Smooth muscle cell (in vitro differentiated cells): ENCODE data around the gene ALDOB. TPM values are rescaled to one million over a fixed set of nuclear protein-coding genes. Genes with fewer than 3 reads are reported as not detected.

Experiments
- DNase-seq: peaks from one replicate; lab custom pipeline; 2025; ENCODE audit not compliant: unreplicated experiment; lab: John Stamatoyannopoulos, UW
- H2AFZ ChIP-seq: fragments of 200-600 bp; sonication (generic); 2 replicates; pipeline ENCODE4 v1.6.0; 2016; ENCODE audit warnings: antibody characterized with exemption, low read depth, mild to moderate bottlenecking
- H3F3A ChIP-seq: fragments of 200-600 bp; sonication (generic); 2 replicates; pipeline ENCODE4 v1.6.0; 2017; ENCODE audit warnings: antibody characterized with exemption, low read depth
- H3K27ac ChIP-seq: fragments of 200-600 bp; sonication (generic); 2 replicates; pipeline ENCODE4 v1.5.1; 2016; ENCODE audit warnings: low read depth, mild to moderate bottlenecking
- H3K27me3 ChIP-seq: fragments of 200-600 bp; sonication (generic); 2 replicates; pipeline ENCODE4 v1.6.1; 2016; ENCODE audit warnings: low read depth, mild to moderate bottlenecking
- H3K36me3 ChIP-seq: fragments of 200-600 bp; sonication (generic); 2 replicates; pipeline ENCODE4 v1.5.1; 2016; ENCODE audit warnings: low read depth
- H3K4me1 ChIP-seq: fragments of 200-600 bp; sonication (generic); 2 replicates; pipeline ENCODE4 v1.5.1; 2016; ENCODE audit warnings: low read depth
- H3K4me2 ChIP-seq: fragments of 200-600 bp; sonication (generic); 2 replicates; pipeline ENCODE4 v1.6.0; 2016; ENCODE audit warnings: mild to moderate bottlenecking
- H3K4me3 ChIP-seq: fragments of 200-600 bp; sonication (generic); 2 replicates; pipeline ENCODE4 v1.5.1; 2016; ENCODE audit warnings: mild to moderate bottlenecking
- H3K79me2 ChIP-seq: fragments of 200-600 bp; sonication (generic); 2 replicates; pipeline ENCODE4 v1.6.0; 2016; ENCODE audit warnings: low read depth, mild to moderate bottlenecking
- H3K9ac ChIP-seq: fragments of 200-600 bp; sonication (generic); 2 replicates; pipeline ENCODE4 v1.6.0; 2016; ENCODE audit warnings: low read depth
- H3K9me3 ChIP-seq: fragments of 200-600 bp; sonication (generic); replicated peaks from 2 replicates; pipeline ENCODE4 v1.5.1; 2016; ENCODE audit warnings: low read depth
- H4K20me1 ChIP-seq: fragments of 200-600 bp; sonication (generic); 2 replicates; pipeline ENCODE4 v1.6.0; 2016; ENCODE audit warnings: low read depth
- CTCF ChIP-seq: fragments of 200-600 bp; sonication (generic); IDR thresholded peaks from 2 replicates; pipeline ENCODE4 v1.5.1; 2017; ENCODE audit warnings: borderline replicate concordance, mild to moderate bottlenecking, antibody characterized with exemption; ENCODE audit not compliant: insufficient read depth, poor library complexity, severe bottlenecking
- WGBS: methylation state at CpG from one replicate; pipeline ENCODE4 v1.1.7; 2016; ENCODE audit warnings: low lambda C conversion rate; 5-methylcytosine and 5-hydroxymethylcytosine counted together
- polyA plus RNA-seq: library from polyadenylated mRNA; unstranded; fragments of >200 nt; fragmentation: Nextera tagmentation; extraction: Ambion mirVana; gene quantifications from 2 replicates; pipeline ENCODE4 v1.2.1, GENCODE V29; 2016
- total RNA-seq: library from RNA; depleted of rRNA; stranded (reverse); fragments of >200 nt; gene quantifications from 2 replicates; pipeline ENCODE4 v1.2.3, GENCODE V29; 2014

Gene ALDOB
- total and polyA plus RNA-seq, 2 experiments from 2014 or later, result not detected

DNA sequence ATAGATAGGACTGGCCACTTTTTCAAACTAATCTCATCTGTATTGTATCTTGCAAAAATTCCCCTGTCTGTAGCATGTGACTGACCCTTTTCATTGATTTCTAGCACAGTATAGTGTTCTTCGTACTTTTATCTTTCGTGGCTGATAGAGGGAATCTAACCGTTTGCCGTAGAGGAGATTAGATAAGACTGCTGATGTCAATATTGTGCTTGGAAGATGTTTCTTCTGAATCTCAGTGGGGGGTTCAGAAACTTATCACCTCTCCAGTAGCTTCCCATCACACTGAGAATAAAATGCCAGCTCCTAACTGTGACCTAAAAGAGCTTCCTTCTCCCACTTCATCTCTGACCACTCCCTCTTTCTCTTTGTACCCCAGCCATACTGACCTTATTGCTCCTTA is 25.4 kb upstream of the ALDOB start:
- no peak for DNase-seq
- H3K9me3 ChIP-seq, result no peaks in the 10 kb centered on the region
- H3K4me3 ChIP-seq, result no peak overlapping the region
- no peaks in the 10 kb centered on the region for H3K79me2 ChIP-seq
- H3K36me3 ChIP-seq, result no peaks in the 10 kb centered on the region
- peaks cover 5% of the 10 kb centered on the region for H3K4me1 ChIP-seq
- H3K9ac ChIP-seq, result no peak overlapping the region
- H3K27me3 ChIP-seq, result no peaks in the 10 kb centered on the region
- WGBS, result 60% methylated on average over 4 of the region's 4 CpGs
- no peak overlapping the region for H3K27ac ChIP-seq
- TF ChIP-seq CTCF, result no peak
- H3F3A ChIP-seq, result no peaks in the 10 kb centered on the region
- H4K20me1 ChIP-seq, result no peaks in the 10 kb centered on the region
- no peak overlapping the region for H2AFZ ChIP-seq
- H3K4me2 ChIP-seq, result no peak overlapping the region

DNA sequence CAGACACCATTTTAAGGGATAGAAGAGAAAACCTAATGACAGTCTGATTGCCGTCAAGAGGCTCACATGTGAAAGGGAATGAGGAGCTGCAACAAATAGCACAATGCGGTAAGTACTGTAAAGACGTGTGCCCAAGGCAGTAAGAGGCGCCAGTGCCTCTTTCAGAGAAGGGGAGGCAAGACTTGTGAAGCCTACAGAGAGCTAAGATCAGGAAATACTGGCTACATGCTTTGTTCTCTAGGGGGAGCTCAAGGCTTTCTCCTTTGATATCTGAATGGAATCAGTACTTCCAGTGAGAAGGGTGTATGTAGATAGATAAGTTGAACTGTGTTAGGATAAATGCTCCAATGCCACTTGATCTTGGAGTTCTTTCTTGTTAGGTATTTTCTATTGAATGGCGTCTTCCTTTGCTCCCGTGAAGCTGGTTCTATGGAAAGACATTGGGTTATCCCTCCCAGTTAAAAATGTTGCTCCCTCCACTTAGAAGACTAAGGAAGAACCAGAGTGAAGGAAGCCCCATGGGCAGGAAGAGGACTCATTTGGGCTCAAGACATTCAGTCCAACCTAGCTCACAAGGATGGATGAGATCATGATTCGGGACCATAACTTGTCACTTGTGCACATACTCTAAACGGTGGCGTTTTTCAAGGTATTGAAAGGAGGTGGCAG is 23.5 kb upstream of the ALDOB start:
- H3K9ac ChIP-seq, result no peak overlapping the region
- H4K20me1 ChIP-seq, result no peaks in the 10 kb centered on the region
- no peak overlapping the region for H2AFZ ChIP-seq
- no peak overlapping the region for H3K4me3 ChIP-seq
- WGBS, result 39% methylated on average over 9 of the region's 9 CpGs
- no peaks in the 10 kb centered on the region for H3F3A ChIP-seq
- peak; percentile 58 for TF ChIP-seq CTCF
- no peak overlapping the region for H3K27ac ChIP-seq
- H3K79me2 ChIP-seq, result no peaks in the 10 kb centered on the region
- no peaks in the 10 kb centered on the region for H3K9me3 ChIP-seq
- H3K4me2 ChIP-seq, result no peak overlapping the region
- DNase-seq, result no peak
- H3K36me3 ChIP-seq, result no peaks in the 10 kb centered on the region
- peaks cover 5% of the 10 kb centered on the region for H3K4me1 ChIP-seq
- no peaks in the 10 kb centered on the region for H3K27me3 ChIP-seq

- H3K27me3 ChIP-seq, result no peaks in the 10 kb centered on the region
- no peaks in the 10 kb centered on the region for H3K4me1 ChIP-seq
- H3K27ac ChIP-seq, result no peak overlapping the region
- TF ChIP-seq CTCF, result no peak
- H3K9ac ChIP-seq, result no peak overlapping the region
- H3K79me2 ChIP-seq, result no peaks in the 10 kb centered on the region
- no peaks in the 10 kb centered on the region for H4K20me1 ChIP-seq
- no peak for DNase-seq
- H3K4me3 ChIP-seq, result no peak overlapping the region
- no peaks in the 10 kb centered on the region for H3K9me3 ChIP-seq
- no peaks in the 10 kb centered on the region for H3F3A ChIP-seq
- H3K4me2 ChIP-seq, result no peak overlapping the region
- no peaks in the 10 kb centered on the region for H3K36me3 ChIP-seq
- 21% methylated on average over 3 of the region's 3 CpGs for WGBS
- H2AFZ ChIP-seq, result no peak overlapping the region
Measured at GRCh38 chr9:101457003-101457402, 21.4 kb upstream of the ALDOB start.

DNA sequence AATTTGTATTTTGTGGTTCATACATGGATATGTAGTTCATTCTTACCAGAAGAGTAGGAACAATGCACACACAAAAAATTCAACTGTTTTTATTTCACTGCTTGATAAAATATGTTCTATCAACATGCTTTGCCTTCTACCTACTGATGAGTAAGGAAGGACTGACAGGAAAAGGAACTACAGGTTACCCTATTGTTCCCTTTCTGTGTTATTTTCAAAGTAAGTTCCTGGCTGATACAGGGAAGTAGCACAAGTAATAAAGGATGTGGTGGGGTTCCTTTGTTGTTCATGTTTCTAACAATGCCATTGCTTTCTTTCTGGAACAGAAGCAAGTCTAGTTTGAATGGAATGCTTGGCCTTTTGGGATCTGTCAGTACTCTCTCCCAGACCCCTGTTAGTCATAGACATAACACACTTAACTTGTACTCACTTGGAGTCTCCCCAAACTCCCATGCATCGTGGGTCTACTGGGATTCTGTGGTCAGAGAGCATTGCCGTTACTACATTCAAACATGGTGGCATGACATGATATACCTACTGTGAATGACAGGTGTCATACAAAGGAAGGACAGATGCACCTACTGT is 20.2 kb upstream of the ALDOB start:
- Histone ChIP-seq H3K4me1 (no peaks in the 10 kb centered on the region), H2AFZ (no peak overlapping the region), H3K4me2 (no peak overlapping the region), H3K79me2 (no peaks in the 10 kb centered on the region), H3K27me3 (no peaks in the 10 kb centered on the region), H3K9ac (no peak overlapping the region), H3K27ac (no peak overlapping the region), H4K20me1 (no peaks in the 10 kb centered on the region), H3K36me3 (no peaks in the 10 kb centered on the region), H3K4me3 (no peak overlapping the region), H3K9me3 (no peaks in the 10 kb centered on the region), H3F3A (no peaks in the 10 kb centered on the region)
- no peak for TF ChIP-seq CTCF
- 71% methylated on average over 2 of the region's 2 CpGs for WGBS
- no peak for DNase-seq
